ENCODE results near the gene CACNA1E. TPM values are rescaled to one million over a fixed set of nuclear protein-coding genes. Genes with fewer than 3 reads are reported as not detected.

CACNA1E gene
- total and polyA plus RNA-seq, 2 of the 13 experiments (the other 11 are each of a cell fraction or from before 2014, with no cell fraction given): not detected

- H3K36me3 ChIP-seq (replicated peaks in 1 of 2; ENCODE audit: control insufficient read depth in 1 of 2, insufficient read depth in 2 of 2, low read length in 2 of 2): no peaks in the 10 kb centered on the region
- no peaks in the 10 kb centered on the region for H4K20me1 ChIP-seq (ENCODE audit: insufficient read depth, low read length)
- no peak overlapping the region for H2AFZ ChIP-seq (ENCODE audit: low read length)
- H3K4me2 ChIP-seq (ENCODE audit: low read depth, low read length): no peak overlapping the region
- H3K27me3 ChIP-seq (ENCODE audit: control insufficient read depth in 1 of 2, insufficient read depth in 2 of 2, low read length in 2 of 2): peaks cover 0 to 28% of the 10 kb centered on the region in 2 experiments; a peak in 3 of 5 replicates
- FAIRE-seq (no peak), DNase-seq (ENCODE audit: low spot score) (no peak), ATAC-seq (no peak)
- in situ Hi-C loops (cut with HindIII; ENCODE audit: extremely low pct_ligation_motif_present, low pct_unique_long_range_greater_than_20kb) (no loop called here), intact Hi-C loops (cut with micrococcal nuclease; ENCODE audit: unreplicated experiment) (no loop called here)
- TF ChIP-seq GPBP1L1 (CRISPR knock-in tag; IDR thresholded peaks at IDR 0.05): no peak
- H3K79me2 ChIP-seq (ENCODE audit: insufficient read depth, low read length): no peaks in the 10 kb centered on the region
- H3K4me3 ChIP-seq (replicated peaks in 1 of 3; ENCODE audit: insufficient read depth in 1 of 3, low read depth in 2 of 3, low read length in 3 of 3): no peak overlapping the region
- no peak overlapping the region for H3K9ac ChIP-seq (ENCODE audit: insufficient read depth, low read depth, low read length)
- WGBS (ENCODE audit: low lambda C conversion rate): 25% methylated on average over 16 of the region's 32 CpGs
- H3K9me3 ChIP-seq (ENCODE audit: low read length): no peaks in the 10 kb centered on the region
- H3K4me1 ChIP-seq (ENCODE audit: insufficient read depth, low read length): no peaks in the 10 kb centered on the region
- CTCF ChIA-PET (ENCODE audit: low intra/inter-chr PET ratio, low total read pairs): no interaction called here
- POLR2A ChIA-PET: no interaction called here
- no peak overlapping the region for H3K27ac ChIP-seq (ENCODE audit: extremely low read length, insufficient read depth, low read length)
- no TSS peak for BruUV-seq (replicated peaks)
Measured at GRCh38 chr1:181798191-181798926, 315.0 kb downstream of the CACNA1E start.

GRCh38 chr1:181801617-181802016 lies 318.3 kb downstream of the CACNA1E start:
- H2AFZ ChIP-seq (ENCODE audit: low read length): no peak overlapping the region
- ATAC-seq (no peak), DNase-seq (ENCODE audit: low spot score) (no peak), FAIRE-seq (no peak)
- H3K4me1 ChIP-seq (ENCODE audit: insufficient read depth, low read length): no peaks in the 10 kb centered on the region
- H3K27me3 ChIP-seq (ENCODE audit: control insufficient read depth in 1 of 2, insufficient read depth in 2 of 2, low read length in 2 of 2): peaks cover 0 to 14% of the 10 kb centered on the region in 2 experiments; a peak in 2 of 5 replicates
- no peaks in the 10 kb centered on the region for H4K20me1 ChIP-seq (ENCODE audit: insufficient read depth, low read length)
- intact Hi-C loops (cut with micrococcal nuclease; ENCODE audit: unreplicated experiment): no loop called here
- in situ Hi-C loops (cut with HindIII; ENCODE audit: extremely low pct_ligation_motif_present, low pct_unique_long_range_greater_than_20kb): no loop called here
- WGBS (ENCODE audit: low lambda C conversion rate): 0% methylated on average over 1 of the region's 1 CpG
- ChIA-PET POLR2A (no interaction called here), CTCF (ENCODE audit: low intra/inter-chr PET ratio, low total read pairs) (no interaction called here)
- H3K27ac ChIP-seq (ENCODE audit: extremely low read length, insufficient read depth, low read length): no peak overlapping the region
- no peaks in the 10 kb centered on the region for H3K36me3 ChIP-seq (replicated peaks in 1 of 2; ENCODE audit: control insufficient read depth in 1 of 2, insufficient read depth in 2 of 2, low read length in 2 of 2)
- H3K4me3 ChIP-seq (replicated peaks in 1 of 3; ENCODE audit: insufficient read depth in 1 of 3, low read depth in 2 of 3, low read length in 3 of 3): no peak overlapping the region
- no peaks in the 10 kb centered on the region for H3K9me3 ChIP-seq (ENCODE audit: low read length)
- BruUV-seq (replicated peaks): no TSS peak
- no peak overlapping the region for H3K4me2 ChIP-seq (ENCODE audit: low read depth, low read length)
- no peak overlapping the region for H3K9ac ChIP-seq (ENCODE audit: insufficient read depth, low read depth, low read length)
- H3K79me2 ChIP-seq (ENCODE audit: insufficient read depth, low read length): no peaks in the 10 kb centered on the region
- no peak for TF ChIP-seq DR1 (CRISPR knock-in tag; IDR thresholded peaks at IDR 0.05)
- no peak for TF ChIP-seq FLYWCH1 (CRISPR knock-in tag; IDR thresholded peaks at IDR 0.05)
- TF ChIP-seq, protein P1, sequence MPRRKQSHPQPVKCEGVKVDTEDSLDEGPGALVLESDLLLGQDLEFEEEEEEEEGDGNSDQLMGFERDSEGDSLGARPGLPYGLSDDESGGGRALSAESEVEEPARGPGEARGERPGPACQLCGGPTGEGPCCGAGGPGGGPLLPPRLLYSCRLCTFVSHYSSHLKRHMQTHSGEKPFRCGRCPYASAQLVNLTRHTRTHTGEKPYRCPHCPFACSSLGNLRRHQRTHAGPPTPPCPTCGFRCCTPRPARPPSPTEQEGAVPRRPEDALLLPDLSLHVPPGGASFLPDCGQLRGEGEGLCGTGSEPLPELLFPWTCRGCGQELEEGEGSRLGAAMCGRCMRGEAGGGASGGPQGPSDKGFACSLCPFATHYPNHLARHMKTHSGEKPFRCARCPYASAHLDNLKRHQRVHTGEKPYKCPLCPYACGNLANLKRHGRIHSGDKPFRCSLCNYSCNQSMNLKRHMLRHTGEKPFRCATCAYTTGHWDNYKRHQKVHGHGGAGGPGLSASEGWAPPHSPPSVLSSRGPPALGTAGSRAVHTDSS (CRISPR knock-in tag; conservative IDR thresholded peaks at IDR 0.05): no peak
- no peak for TF ChIP-seq ARID2 (CRISPR knock-in tag; IDR thresholded peaks at IDR 0.05; ENCODE audit: borderline replicate concordance)
- TF ChIP-seq, protein P2, sequence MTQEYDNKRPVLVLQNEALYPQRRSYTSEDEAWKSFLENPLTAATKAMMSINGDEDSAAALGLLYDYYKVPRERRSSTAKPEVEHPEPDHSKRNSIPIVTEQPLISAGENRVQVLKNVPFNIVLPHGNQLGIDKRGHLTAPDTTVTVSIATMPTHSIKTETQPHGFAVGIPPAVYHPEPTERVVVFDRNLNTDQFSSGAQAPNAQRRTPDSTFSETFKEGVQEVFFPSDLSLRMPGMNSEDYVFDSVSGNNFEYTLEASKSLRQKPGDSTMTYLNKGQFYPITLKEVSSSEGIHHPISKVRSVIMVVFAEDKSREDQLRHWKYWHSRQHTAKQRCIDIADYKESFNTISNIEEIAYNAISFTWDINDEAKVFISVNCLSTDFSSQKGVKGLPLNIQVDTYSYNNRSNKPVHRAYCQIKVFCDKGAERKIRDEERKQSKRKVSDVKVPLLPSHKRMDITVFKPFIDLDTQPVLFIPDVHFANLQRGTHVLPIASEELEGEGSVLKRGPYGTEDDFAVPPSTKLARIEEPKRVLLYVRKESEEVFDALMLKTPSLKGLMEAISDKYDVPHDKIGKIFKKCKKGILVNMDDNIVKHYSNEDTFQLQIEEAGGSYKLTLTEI (CRISPR knock-in tag; conservative IDR thresholded peaks at IDR 0.05): no peak
- TF ChIP-seq ZNF75D (CRISPR knock-in tag; IDR thresholded peaks at IDR 0.05; ENCODE audit: borderline replicate concordance): no peak
- TF ChIP-seq ZNF800 (CRISPR knock-in tag; IDR thresholded peaks at IDR 0.05): no peak
- TF ChIP-seq KLF12 (CRISPR knock-in tag; IDR thresholded peaks at IDR 0.05; ENCODE audit: borderline replicate concordance): no peak
- no peak for TF ChIP-seq ZNF674 (CRISPR knock-in tag; IDR thresholded peaks at IDR 0.05; ENCODE audit: low read depth)
- TF ChIP-seq ZNF335 (CRISPR knock-in tag; IDR thresholded peaks at IDR 0.05): no peak

Data from HepG2 (cell line).